Measurements from ENCODE around the gene C10orf71. TPM values are rescaled to one million over a fixed set of nuclear protein-coding genes. Genes with fewer than 3 reads are reported as not detected.

The C10orf71 gene
- total and polyA plus RNA-seq, 2 experiments from 2014 or later = not detected

DNA sequence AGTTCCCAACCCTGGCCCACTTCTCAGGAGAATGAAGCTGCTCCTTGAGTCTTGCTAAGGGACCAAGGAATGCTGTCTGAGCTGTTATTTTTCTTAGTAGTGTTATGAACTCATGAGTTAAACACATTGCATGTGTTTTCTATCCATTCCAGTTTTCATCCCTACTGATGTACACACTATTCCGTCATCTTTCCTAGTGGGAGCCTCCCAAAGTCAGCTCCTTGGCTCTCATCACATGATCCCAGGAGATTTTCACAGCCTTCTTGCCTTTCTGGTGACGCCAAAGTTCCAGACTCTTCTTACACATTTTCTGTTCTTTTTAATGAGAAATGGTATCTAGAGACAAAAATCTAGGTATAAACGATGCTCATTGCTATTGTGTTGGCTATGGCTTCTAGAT is 8.4 kb upstream of the C10orf71 start:
- DNase-seq (ENCODE audit: low spot score) = no peak
- Histone ChIP-seq H4K20me1 (ENCODE audit: insufficient read depth, poor library complexity, severe bottlenecking) (no peaks in the 10 kb centered on the region), H3K9me2 (replicated peaks; ENCODE audit: insufficient read depth) (no peaks in the 10 kb centered on the region), H3K4me1 (ENCODE audit: insufficient read depth) (no peaks in the 10 kb centered on the region), H3K79me2 (no peaks in the 10 kb centered on the region), H3K4me2 (no peak overlapping the region), H3K4me3 (no peak overlapping the region), H2AFZ (no peak overlapping the region), H3K9me3 (ENCODE audit: low read depth) (no peaks in the 10 kb centered on the region), H3K27ac (no peak overlapping the region), H3K27me3 (no peaks in the 10 kb centered on the region), H3K36me3 (replicated peaks; ENCODE audit: insufficient read depth, low read depth) (no peaks in the 10 kb centered on the region)
- TF ChIP-seq, protein P1, sequence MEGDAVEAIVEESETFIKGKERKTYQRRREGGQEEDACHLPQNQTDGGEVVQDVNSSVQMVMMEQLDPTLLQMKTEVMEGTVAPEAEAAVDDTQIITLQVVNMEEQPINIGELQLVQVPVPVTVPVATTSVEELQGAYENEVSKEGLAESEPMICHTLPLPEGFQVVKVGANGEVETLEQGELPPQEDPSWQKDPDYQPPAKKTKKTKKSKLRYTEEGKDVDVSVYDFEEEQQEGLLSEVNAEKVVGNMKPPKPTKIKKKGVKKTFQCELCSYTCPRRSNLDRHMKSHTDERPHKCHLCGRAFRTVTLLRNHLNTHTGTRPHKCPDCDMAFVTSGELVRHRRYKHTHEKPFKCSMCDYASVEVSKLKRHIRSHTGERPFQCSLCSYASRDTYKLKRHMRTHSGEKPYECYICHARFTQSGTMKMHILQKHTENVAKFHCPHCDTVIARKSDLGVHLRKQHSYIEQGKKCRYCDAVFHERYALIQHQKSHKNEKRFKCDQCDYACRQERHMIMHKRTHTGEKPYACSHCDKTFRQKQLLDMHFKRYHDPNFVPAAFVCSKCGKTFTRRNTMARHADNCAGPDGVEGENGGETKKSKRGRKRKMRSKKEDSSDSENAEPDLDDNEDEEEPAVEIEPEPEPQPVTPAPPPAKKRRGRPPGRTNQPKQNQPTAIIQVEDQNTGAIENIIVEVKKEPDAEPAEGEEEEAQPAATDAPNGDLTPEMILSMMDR (IDR thresholded peaks at IDR 0.05; ENCODE audit: poor library complexity) = no peak
- TF ChIP-seq EZH2phosphoT487 (IDR thresholded peaks at IDR 0.05; ENCODE audit: low read depth, severe bottlenecking, unreplicated experiment) (no peak), EZH2 (IDR thresholded peaks at IDR 0.05; ENCODE audit: borderline replicate concordance) (no peak)
- WGBS (ENCODE audit: low lambda C conversion rate, missing lambda C conversion rate) = 89% methylated on average over 3 of the region's 3 CpGs

DNA sequence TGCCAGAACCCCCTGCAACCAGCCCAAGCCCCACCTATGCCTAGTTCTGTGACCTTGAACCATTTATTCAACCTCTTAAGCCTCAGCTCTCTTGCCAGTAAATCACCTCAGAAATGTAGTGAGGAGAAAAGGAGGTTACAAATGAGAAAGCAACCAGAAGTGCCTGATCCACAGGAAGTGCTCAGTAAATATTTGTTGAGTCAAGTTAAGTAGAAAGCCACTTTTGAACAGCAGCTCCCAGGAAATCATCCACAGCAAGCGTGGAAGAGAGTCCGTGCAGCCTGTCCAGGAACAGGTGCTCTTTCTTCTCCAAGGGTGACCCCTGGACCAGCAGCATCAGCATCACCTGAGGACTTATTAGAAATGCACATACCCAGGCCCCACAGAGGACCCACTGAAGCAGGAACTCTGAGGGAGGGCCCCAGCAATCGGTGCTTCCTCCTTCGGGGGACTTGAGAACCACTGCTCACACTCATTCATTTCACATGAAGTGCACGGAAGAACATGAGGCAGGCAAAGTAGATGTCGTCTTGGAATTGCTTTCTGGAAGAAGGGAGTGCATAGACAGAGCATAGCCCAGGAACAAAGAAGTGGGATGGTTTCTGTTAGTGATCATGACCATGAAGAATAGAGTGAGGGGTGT is 6.3 kb upstream of the C10orf71 start:
- no peak overlapping the region for H2AFZ ChIP-seq
- H4K20me1 ChIP-seq (ENCODE audit: insufficient read depth, poor library complexity, severe bottlenecking) = no peaks in the 10 kb centered on the region
- H3K4me1 ChIP-seq (ENCODE audit: insufficient read depth) = no peaks in the 10 kb centered on the region
- 90% methylated on average over 6 of the region's 6 CpGs for WGBS (ENCODE audit: low lambda C conversion rate, missing lambda C conversion rate)
- DNase-seq (ENCODE audit: low spot score) = no peak
- H3K9me3 ChIP-seq (ENCODE audit: low read depth) = no peaks in the 10 kb centered on the region
- no peak overlapping the region for H3K4me3 ChIP-seq
- no peak for TF ChIP-seq EZH2 (IDR thresholded peaks at IDR 0.05; ENCODE audit: borderline replicate concordance)
- no peak for TF ChIP-seq EZH2phosphoT487 (IDR thresholded peaks at IDR 0.05; ENCODE audit: low read depth, severe bottlenecking, unreplicated experiment)
- H3K79me2 ChIP-seq = no peaks in the 10 kb centered on the region
- H3K27me3 ChIP-seq = no peaks in the 10 kb centered on the region
- H3K4me2 ChIP-seq = no peak overlapping the region
- H3K36me3 ChIP-seq (replicated peaks; ENCODE audit: insufficient read depth, low read depth) = no peaks in the 10 kb centered on the region
- H3K27ac ChIP-seq = no peak overlapping the region
- H3K9me2 ChIP-seq (replicated peaks; ENCODE audit: insufficient read depth) = no peaks in the 10 kb centered on the region

DNA sequence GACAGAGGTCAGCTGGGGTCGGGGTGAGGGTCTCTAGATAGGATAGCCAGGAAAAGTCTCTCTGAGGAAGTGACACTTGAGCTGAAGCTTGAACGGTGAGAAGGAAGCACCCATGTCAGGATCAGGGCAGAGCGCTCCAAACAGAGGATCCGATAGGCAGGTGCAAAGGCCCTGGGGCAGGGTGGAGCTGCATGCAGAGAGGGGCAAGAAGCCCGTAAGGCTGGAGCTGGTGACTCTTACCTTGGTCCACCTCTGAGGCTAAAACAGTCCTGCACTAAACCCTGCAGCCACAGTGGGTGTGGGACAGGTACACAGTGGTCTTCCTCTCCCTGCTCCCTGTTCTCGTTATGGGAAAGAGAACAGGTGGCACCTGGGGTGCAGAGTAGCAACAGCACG is 5.8 kb upstream of the C10orf71 start:
- Histone ChIP-seq H2AFZ (no peak overlapping the region), H3K4me3 (no peak overlapping the region), H3K4me1 (ENCODE audit: insufficient read depth) (no peaks in the 10 kb centered on the region), H3K79me2 (no peaks in the 10 kb centered on the region), H3K9me2 (replicated peaks; ENCODE audit: insufficient read depth) (no peaks in the 10 kb centered on the region), H3K36me3 (replicated peaks; ENCODE audit: insufficient read depth, low read depth) (no peaks in the 10 kb centered on the region), H3K9me3 (ENCODE audit: low read depth) (no peaks in the 10 kb centered on the region), H4K20me1 (ENCODE audit: insufficient read depth, poor library complexity, severe bottlenecking) (no peaks in the 10 kb centered on the region), H3K27ac (no peak overlapping the region), H3K27me3 (no peaks in the 10 kb centered on the region), H3K4me2 (no peak overlapping the region)
- TF ChIP-seq EZH2 (IDR thresholded peaks at IDR 0.05; ENCODE audit: borderline replicate concordance) (no peak), EZH2phosphoT487 (IDR thresholded peaks at IDR 0.05; ENCODE audit: low read depth, severe bottlenecking, unreplicated experiment) (no peak)
- TF ChIP-seq, protein P1 (IDR thresholded peaks at IDR 0.05; ENCODE audit: poor library complexity) = no peak
- DNase-seq (ENCODE audit: low spot score) = no peak
- WGBS (ENCODE audit: low lambda C conversion rate, missing lambda C conversion rate) = 89% methylated on average over 7 of the region's 7 CpGs

DNA sequence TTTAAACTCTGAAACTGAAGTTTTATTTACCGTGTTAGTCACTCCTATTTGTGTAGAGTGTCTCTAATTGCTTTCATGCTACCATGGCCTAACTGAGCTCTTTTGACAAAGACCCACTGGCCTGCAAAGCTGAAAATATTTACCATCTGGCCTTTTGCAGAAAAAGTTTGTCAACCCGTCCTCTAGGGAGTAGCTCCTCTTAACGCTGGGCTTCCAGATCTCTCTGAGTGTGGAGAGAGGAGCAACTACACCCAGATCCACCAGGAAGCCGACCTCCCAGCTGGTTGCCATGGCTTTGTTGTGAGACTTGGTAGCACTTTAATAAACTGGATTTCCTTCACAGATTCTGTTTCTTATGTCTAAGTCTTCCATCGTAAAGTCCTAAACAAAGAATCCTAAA is 4.2 kb upstream of the C10orf71 start:
- TF ChIP-seq, protein P1 (IDR thresholded peaks at IDR 0.05; ENCODE audit: poor library complexity) = no peak
- no peak for TF ChIP-seq EZH2 (IDR thresholded peaks at IDR 0.05; ENCODE audit: borderline replicate concordance)
- no peak for TF ChIP-seq EZH2phosphoT487 (IDR thresholded peaks at IDR 0.05; ENCODE audit: low read depth, severe bottlenecking, unreplicated experiment)
- Histone ChIP-seq H3K9me3 (ENCODE audit: low read depth) (no peaks in the 10 kb centered on the region), H3K27ac (no peak overlapping the region), H2AFZ (no peak overlapping the region), H3K4me1 (ENCODE audit: insufficient read depth) (peaks cover 11% of the 10 kb centered on the region), H4K20me1 (ENCODE audit: insufficient read depth, poor library complexity, severe bottlenecking) (no peaks in the 10 kb centered on the region), H3K36me3 (replicated peaks; ENCODE audit: insufficient read depth, low read depth) (no peaks in the 10 kb centered on the region), H3K9me2 (replicated peaks; ENCODE audit: insufficient read depth) (no peaks in the 10 kb centered on the region), H3K4me2 (no peak overlapping the region), H3K4me3 (no peak overlapping the region), H3K27me3 (no peaks in the 10 kb centered on the region), H3K79me2 (no peaks in the 10 kb centered on the region)
- DNase-seq (ENCODE audit: low spot score) = no peak
- WGBS (ENCODE audit: low lambda C conversion rate, missing lambda C conversion rate) = 84% methylated on average over 5 of the region's 5 CpGs
